HPDE6-E6E7 (cell line): ENCODE measurements around the gene NAP1L1.
A peak's percentile ranks its signal among the peaks of the same experiment; 100 is the strongest.

ENCODE experiments used
- DNase-seq: peaks from one replicate; pipeline ENCODE4 v3.0.0; 2011; ENCODE audit warnings: missing footprints; ENCODE audit errors: extremely low spot score

The NAP1L1 gene

DNA sequence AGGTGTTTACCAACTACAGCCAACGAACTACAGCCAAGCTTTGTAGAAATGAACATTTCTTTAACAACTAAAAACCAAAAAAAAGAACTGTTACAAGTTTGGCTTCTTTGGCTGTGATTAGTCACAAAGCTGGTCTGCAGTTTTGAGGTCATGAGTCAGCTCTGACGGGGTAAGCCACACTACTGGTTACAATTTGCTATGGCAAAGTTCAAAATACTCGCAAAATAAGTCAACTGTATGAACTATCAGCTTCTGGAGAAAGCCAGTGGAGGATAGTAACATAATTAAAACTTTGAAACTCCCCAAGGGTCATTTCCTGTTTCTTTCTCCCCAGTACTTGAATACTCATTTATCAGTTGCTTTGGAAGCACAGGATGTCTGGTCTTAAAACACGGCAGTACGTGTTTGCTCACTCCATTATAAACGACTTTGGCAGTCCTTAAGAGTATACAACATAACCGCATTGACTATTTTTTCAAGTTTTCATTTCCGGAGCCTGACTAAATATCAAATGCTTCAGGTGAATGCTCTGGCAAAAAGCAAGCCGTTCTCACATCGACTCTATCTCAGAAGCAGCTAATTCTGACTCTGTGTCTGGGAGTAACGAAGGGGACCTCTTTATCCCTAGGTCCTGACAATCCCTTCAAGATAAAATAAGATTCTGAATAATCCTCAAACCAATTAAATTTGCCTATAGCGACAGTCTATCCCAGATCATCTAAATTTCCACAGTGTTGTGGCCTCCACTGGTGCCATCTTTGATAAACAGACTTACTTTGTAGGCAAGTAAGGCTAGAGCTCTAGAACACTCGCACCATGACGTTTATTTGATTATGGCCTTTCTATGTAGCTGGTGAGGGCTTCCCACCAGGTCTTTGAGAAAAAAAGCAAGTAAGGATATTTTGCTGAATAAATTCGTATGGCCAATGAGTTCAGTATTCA, 63.5 kb downstream of the NAP1L1 start:
- peak; percentile 71 for DNase-seq

DNA sequence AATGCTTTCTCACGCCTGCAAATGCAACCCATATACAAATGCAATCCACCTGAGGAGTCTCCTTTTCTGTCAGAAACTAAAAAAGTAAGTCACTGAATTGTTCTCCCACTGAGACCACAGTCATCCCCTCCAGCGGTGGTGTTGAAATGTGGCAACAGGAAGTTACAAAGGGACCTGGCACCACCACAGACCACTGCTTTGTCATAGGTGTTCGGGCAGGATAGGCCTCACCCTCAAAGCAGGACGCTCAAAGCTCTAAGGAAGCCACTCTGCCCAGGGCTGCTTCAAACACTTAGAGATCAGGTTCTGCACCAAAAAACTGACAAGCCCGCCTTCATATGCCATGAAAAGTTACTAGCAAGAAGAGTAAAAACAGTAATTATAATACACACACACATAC, 64.2 kb downstream of the NAP1L1 start:
- DNase-seq, result no peak

DNA sequence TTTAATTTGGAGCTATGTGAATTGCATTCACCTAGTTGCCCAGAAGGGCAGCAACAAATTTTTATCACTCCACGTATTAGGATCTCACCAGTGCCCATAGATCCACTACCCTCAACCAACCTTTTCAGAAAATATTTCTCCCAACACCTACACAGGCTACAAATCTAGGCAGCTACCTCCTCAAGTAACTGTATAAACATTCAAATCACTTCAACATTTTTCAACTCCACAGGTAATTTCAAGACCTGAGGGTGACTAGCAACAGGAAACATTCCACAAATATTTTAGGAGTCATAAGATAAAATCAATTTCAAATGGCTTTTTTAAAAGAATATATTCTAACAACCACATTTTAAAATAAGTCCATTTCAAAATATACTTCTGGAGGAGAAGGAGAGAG, 65.8 kb downstream of the NAP1L1 start:
- no peak for DNase-seq

DNA sequence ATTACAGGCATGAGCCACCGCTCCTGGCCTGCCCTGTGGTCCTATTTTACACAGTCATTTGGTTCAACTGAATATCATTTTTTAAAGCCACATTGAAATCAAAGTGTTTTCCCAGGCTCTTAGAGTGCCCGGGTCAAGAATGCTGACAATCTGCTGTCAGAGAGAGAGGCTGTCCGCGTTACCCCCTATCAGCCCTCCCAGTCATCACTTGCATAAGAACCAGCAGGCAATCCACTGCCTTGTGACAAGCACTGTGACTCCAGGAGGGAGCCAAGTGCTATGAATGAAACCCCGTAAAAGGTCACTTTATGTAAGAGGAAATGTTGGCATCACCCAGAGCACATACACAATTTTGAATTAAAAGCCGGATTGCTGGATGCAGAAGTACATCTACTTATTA, 66.4 kb downstream of the NAP1L1 start:
- DNase-seq, result no peak

DNA sequence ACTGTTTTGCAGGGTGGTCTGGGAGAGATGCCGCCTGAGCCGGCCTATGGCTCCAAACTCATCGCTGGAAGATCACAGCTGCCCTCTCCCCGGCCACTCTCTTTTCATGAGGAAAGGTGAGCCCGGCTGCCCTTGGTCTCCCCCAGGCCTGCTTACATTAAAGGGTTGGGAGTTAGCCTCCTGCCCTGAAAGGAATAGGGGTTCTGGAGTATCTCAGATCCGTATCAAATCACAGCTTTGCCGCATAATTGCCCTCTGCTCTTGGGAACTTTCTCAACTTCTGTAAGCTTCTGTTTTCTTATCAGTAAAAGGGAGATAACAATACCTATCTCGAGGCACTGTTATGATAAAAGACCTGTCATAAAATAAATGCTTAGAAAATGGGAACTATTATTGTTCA, 70.5 kb downstream of the NAP1L1 start:
- no peak for DNase-seq

DNA sequence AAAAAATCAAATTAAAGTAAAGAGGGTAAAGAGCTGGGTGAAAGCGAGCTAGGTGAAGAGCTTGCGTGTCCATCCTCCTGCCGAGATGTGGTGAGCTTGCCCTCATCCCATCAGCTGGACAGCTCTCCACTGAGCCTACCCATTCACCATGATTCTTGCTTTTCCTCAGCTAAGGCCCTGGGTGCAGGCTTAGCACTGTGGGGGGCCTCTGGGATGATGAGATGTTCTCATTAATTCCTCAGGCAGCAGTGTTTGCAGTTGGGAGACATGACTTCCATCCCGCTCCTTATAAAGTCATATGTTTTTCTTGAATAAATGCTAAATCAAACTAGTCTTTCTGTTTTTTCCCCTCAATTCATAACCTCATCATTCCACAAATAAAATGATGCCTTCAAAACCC, 70.9 kb downstream of the NAP1L1 start:
- DNase-seq, result no peak

DNA sequence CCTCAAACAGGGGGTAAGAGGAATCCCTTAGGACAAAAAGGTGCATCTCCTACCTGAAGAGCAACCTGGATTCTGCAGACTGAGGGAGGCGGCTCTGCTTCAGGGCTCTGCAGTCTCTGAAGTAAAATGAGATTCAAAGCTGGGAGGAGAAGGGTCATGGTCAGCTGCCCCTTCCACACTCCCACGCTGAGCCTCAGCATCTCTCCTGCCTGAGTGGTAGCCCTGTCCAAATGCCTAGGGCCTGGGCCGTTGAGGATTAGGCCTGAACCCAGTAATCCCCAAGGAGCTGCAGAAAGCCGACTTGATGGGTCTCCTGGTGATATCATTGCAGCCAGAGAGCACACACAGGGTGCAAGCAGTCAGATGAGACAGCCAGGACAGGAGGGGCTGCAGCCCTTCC, 71.8 kb downstream of the NAP1L1 start:
- DNase-seq, result no peak

DNA sequence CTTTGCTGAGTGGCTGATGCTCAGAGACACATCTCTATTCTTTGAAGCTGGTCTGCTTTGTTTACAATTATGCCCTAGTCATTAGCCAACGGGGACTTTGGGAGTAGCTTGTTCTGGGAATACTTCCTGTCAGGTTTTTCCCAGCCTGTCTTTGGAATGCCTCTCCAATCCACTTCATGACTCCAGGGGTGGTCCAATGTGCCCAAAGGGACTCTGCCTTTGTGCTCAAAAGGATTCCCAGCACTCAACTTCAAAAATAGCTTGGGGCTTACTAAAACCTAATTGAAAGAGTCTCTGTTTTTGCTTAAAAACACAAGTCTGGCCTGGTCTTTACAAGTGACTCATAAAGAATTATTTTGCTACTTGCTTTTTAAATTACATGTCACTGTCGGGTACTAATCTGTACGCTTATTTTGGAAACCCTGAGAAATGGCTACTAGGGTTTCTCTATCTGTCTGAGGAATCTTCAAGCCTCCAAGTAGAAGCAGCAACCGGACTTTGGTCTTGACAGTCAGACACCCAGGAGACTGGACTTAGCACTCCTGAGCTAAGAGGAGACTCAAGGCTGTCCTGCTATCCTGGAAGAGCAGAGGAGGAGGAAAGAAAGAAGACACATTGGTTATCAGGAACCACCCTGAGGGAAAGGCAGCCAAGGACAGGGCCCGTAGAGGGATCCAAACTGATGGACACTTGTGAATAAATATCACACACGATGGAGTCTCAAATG, 73.6 kb downstream of the NAP1L1 start:
- DNase-seq, result no peak

DNA sequence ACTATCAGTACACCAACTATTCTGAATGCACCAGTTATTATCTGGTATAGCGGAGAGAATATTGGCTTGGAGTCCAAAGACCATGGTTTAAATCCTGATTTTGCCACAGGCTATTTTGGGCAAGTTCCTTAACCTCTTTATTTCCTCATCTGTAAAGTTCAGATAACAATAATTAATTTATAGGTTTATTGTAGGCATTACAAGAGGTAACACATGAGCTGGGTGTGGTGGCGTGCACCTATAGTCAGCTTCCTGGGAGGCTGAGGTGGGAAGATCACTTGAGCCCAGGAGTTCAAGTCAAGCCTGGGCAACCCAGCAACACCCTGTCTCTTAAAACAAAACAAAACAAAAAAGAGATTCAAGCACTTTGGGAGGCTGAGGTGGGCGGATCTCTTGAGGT, 76.1 kb downstream of the NAP1L1 start:
- DNase-seq, result no peak

DNA sequence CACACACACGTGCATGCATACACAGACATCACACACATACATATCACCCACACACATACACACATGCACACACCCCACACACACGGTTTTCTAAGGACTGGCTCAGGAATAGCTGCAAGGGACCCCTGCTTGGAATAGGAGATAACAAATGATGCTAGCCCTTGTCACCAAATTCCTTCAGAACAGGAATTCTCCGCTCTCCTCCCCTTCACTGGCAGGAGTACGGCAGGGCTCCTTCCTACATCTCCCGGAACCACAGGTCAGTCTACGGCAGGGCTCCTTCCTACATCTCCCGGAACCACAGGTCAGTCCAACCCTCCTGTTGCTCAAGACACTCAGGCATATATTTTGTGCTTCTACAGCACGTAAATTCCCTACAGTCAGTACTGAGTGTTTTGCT, 76.8 kb downstream of the NAP1L1 start:
- DNase-seq, result no peak

DNA sequence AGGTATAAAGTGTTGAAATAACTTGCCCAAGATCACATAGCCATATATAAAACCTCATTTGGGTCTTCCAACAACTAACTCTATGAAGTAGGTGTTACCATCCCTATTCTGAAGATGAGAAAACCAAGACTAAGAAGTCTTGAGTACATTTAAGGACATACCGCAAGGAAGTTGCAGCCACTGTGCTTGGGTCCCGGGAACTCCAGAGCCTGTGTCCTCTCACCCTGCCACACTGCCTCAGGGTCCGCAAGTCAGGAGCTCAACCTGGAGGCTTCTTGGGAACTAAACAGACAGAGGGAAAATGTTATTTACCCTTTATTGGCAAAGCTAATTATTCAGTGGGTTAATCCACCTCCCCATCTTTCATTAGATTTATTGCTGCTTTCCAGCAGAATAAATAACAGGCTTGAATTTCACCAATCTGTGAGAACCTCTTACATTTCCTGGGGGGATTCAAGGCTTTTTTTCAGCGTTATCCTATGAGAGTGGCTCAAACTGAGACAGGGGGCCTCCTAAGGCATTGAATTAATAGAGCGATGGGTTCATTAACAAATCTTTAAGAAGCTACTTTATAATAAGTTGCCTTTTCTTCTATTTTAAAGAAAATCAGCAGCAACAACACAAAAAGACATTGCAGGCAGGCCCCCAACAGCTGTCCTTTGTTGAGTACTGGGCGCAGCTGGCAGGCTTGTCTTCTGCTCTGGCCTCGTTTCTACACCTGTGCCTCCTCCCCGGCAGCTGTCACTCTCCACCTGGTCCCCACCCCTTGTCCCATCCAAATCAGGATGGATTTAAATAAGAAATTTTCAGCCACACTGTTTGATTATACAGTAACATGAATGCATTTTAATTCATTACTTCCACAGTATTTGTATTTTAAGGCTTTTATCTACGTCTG, 78.2 kb downstream of the NAP1L1 start:
- DNase-seq, result no peak

DNA sequence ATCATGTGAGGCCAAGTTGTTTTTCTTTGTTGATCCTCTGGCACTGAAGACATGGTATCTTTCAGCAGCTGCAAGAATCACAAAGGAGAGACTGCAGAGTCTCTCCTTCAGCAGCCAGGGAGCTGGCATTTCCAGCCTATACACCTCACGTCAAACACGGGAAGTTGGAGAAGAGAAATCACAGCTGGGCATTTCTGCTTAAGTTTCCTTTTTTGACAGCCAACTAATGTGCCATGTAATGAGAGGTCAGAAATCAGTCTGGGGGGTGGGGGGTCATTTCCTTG, 81.2 kb downstream of the NAP1L1 start:
- no peak for DNase-seq

DNA sequence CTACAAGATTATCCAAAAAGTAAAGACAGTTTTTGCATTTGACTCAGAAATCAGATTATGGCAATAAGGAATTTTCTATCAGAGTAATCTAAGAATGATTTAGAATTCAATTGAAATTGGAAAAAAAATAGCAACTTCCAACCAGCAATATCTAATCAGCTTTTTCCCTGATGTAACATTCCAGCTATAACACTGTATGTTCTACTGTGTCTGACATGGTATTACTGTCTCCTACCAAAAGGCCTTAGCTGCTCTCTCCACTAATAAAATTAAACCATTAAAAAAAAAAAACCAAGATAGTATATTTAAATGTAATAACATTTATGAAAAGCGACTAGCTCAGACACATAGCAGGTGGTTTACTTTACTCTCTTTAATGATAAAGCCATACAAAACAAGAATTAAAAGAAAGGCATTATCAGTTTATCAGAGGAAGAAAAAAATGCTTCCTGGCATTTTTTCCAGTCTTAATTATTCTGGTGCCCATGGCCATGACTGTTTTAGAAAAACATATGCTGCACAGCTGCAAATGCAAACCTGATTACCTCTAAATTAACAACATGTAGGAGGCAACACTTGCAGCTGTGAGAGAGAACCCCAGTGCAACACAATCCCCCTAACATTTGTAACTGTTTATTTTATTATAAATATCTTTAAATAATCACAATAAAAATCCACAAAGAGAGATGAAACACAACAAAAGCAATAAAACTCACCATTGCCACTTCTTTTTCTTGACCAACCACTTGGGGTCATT, 81.7 kb downstream of the NAP1L1 start:
- DNase-seq, result no peak

DNA sequence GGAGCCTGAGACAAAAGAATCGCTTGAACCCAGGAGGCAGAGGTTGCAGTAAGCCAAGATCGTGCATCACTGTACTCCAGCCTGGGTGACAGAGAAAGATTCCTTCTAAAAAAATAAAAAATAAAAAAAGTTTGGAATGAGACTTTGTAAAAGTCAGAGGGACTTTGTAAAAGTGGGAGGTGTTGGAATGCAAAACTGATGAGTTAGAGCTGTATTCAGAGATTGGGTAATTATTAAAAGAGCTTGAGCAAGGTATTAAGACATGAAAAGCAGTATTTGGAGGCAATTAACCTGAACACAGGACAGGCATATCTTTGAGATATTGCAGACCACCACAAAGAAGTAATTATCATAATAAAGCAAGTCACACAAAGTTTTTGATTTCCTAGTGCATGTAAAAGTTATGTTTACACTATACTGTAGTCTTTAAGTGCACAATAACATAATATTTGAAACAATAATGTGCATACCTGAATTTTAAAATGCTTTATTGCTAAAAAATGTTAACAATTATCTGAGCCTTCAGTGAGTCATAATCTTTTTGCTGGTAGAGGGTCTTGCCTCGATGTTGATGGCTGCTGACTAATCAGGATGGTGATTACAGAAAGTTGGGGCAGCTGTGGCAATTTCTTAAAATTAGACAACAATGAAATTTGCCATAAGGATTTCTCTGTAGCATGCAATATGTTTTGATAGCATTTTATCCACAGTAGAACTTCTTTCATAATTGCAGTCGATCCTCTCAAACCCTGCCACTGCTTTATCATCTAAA, 86.0 kb downstream of the NAP1L1 start:
- DNase-seq, result no peak

DNA sequence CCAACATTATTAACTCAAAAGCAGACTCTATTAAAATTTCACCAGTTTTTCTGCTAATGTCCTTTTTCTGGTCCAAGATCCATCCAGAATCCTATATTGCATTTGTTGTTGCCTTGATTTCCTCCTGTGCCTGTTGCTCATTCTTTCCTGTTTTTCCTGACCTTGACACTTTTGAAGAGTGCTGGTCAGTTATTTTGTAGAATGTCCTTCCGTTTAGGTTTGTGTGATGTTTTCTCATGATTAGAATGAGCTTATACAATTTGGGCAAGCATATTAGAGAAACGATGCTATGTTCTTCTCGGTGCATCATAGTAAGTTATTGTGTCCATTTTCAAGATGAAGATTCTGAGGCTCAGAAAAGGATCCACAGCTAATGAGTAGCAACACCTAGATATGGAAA, 86.8 kb downstream of the NAP1L1 start:
- no peak for DNase-seq

DNA sequence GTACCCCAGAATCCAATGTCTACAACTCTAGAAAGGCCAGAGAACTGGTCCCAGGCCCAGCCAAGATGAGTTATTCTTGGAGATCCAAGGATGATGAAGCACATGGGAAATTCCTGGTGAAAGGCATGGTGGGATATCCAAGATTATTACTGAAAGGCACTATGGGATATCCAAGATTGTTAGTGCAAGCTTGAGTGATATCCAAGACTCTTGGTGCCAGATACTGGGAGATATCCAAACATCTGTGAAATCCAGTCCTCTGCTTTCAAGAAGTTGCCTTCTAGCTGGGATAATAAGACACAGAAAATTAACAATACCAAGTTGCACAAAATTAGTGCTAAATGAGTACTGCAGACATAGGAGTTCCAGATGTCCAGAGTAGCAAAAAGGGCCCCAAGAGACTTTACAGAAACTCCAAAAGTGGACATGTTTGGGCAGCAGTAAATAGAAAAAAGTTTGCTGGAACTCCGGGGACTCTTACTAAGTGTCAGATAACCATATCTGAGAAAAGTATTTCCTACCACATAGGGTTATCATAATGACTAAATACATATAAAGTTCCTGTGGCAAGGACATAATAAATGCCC, 87.5 kb downstream of the NAP1L1 start:
- DNase-seq, result no peak

DNA sequence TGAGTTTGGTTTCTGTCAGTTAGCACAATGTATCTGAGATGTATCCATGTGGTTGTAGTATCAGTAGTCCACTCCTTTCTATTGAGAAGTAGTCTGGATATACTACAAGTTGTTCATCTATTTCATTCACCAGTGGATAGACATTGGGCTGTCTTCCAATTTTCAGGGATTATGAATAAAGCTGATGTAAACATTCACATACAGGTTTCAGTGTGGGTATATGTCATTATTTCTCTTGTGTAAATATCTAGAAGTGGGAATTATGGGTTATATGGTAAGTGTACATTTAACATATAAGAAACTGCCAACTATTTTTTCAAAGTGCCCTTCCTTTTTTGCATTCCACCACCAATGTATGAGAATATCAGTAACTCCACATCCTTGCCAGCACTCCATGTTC, 88.8 kb downstream of the NAP1L1 start:
- no peak for DNase-seq

DNA sequence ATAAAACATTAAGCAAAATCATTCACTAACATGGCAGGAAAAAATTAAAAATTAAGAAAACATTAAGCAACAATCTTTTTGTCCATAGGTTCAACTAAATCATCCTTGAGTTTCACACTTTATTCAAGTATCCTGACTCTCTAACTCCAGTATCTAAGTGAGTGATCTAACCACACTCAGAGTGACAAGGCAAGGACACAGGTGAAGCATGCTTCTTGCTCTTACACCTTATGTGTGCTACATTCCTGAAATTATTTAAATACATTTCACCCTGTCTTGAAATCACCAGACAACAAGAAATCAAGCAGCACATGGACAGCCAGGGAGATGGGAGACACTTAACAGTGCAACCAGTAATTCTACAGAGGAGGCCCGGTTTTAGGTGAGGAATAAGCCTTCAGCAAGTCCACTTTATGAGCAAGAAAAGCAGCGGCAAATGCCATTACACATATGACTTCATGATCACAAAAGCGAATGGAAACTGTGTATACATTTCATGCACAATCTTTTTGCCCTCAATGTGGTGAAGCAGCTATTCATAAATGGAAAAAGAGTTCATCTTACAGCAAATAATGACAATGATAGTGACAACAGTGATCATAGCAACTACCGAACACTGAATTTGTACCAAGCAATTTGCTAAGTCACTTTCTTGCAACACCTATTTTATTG, 90.3 kb downstream of the NAP1L1 start:
- DNase-seq, result no peak

DNA sequence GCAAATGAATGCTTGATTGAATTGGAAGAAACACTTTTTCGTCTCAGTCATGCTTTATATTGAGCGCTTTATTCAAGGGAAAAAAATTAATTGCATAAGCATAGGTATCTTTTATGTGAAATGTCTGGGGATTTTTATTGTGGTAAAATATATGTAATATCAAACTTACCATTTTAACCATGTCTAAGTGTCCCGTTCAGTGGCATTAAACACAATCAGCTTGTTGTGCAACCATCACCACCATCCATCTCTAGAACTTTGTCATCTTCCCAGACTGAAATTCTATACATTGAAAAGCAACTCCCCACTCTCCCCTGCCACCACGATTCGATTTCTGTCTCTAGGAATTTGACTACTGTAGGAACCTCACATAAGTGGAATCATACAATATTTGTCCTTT, 92.7 kb downstream of the NAP1L1 start:
- no peak for DNase-seq
